ENCODE results near the gene NOB1.

Gene NOB1

DNA sequence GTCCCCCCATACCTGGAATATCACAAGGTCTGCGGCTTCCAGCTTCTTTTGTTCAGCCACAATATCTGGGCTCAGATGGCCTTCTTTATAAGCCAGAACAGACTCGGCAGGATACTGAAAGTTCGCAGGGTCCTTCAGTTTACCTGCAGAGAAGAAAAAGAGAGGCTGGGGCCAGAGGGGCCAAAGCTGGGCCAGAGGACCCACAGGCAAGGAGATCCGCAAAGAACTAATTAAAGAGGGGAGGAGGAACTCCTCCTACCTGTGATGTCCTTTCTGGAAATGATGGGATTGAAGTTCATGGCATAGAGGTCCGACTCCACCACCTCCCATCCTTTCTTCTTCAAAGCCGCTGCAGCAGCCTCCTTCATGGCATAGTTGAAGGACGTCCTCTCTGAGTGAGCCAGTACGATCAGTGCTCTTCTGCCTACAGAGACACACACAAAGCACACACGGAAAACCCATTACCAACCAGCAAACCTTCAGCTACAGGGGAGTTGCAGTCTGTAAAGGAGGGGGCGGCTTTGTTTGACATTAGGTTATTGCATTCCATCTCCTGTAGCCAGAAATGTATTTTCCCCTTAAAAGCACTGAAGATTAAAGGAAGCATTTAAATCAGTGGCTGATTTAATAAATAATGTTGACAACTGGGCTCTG, 36.5 kb downstream of the NOB1 start:
- no peak for DNase-seq

- no peak for DNase-seq
Observed at GRCh38 chr16:69717066-69717465, 37.7 kb downstream of the NOB1 start.

- DNase-seq: no peak
Observed at GRCh38 chr16:69712914-69713581, 41.7 kb downstream of the NOB1 start.

- DNase-seq: no peak
Observed at GRCh38 chr16:69712277-69712676, 42.4 kb downstream of the NOB1 start.

- no peak for DNase-seq
Observed at GRCh38 chr16:69711115-69711740, 43.5 kb downstream of the NOB1 start.

DNA sequence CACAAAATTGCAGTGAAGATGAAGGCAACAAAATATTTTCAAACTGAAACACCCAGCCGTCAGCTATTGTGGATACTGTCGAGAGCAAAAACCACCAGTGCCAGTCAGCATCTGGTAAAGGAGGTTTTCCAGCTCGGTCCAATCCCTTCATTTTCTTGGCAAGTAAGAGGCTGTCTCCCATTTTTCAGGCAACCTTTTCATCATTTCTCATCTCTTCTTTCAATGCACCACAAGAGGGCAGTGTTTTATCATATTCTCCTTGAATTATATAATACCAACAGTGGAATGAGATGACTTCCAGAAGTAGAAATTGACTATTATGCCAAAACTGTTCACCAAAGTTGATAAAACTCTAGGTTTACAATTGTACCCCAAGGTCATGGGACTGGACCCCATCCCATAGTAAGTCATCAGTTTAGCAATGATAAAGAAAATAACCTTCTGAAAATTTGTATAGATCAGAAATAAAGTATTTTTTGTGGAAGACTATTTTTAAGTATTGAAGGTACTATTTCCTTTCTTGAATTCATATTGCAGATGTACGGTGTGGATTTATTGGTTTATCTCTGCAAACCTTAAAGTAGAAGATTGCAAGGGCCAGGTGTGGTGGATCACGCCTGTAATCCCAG, 45.2 kb downstream of the NOB1 start:
- peak; percentile 9 for DNase-seq

DNA sequence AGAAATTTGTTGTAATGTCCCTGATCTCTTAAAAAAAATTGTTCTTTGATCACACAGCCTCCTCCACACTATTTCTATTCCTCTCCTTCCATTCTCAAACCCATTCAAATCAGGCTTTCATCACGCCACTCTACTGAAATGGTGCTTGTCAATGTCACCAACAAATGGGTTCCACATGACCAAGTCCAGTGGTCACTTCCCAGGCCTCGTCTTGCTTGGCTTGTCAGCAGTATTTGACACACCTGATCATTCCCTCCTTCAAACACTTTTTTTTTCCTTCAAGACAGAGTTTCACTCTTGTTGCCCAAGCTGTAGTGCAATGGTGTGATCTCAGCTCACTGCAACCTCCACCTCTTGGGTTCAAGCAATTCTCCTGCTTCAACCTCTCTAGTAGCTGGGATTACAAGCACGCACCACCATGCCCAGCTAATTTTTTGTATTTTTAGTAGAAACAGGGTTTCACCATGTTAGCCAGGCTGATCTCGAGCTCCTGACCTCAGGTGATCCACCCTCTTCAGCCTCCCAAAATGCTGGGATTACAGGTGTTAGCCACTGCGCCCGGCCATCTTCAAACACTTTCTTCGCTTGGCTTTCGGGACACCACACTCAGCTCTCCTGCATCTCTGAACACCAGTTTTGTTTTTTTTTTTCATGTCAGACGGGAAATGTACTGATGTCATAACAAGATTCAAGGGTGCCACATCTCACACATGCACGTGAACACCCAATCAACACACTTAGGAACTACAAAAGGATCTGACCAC, 46.6 kb downstream of the NOB1 start:
- no peak for DNase-seq

DNA sequence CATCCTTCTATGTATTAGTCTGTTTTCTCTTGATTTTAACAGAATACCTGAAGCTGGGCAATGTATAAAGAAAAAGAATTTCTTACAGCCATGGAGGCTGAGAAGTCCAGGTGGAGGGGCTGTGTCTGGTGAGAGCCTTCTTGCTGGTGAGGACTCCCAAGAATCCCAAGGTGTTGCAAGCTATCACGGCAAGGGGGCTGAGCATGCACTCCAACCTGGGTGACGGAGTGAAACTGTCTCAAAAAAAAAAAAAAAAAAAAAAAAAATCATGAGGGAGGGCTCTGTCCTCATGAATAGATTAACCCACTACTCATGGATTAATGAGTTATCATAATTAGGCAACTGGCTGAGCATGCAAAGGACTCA, 47.8 kb downstream of the NOB1 start:
- DNase-seq: no peak

DNA sequence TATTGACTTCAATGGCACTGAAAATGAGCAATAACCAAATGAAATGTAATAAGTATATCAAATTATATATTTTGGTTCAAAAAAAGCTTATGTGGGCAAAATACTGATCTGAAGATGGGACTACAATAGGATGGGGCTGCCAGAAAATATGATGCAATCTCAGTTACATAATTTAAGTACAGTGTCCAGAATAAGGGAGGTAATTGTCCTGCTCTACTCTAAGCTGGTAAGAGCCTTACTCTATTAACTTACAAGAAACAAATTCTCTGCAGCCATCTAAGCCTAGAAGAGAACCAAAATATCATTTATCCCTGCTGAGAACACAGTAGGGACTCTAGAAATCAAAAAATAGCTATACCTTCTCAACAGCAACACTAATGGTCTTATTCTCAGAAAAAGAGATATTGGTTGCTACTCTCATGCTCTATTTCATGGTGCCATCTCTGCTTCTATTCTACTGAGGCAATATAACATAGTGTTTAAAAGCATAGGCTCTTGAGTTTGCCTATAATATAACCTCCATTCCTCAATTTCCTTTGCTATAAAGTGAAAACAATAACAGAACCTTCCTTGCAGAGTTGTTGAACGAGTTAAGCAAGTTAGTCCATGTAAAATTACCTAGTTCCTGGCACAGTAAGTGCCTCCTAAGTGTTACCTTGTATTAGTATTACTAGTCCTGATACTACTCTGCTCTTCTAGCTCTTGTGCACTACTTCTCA, 48.3 kb downstream of the NOB1 start:
- no peak for DNase-seq

GRCh38 chr16:69703638-69704037, 51.1 kb downstream of the NOB1 start:
- no peak for DNase-seq

- DNase-seq: no peak
Observed at GRCh38 chr16:69701866-69702265, 52.9 kb downstream of the NOB1 start.

DNA sequence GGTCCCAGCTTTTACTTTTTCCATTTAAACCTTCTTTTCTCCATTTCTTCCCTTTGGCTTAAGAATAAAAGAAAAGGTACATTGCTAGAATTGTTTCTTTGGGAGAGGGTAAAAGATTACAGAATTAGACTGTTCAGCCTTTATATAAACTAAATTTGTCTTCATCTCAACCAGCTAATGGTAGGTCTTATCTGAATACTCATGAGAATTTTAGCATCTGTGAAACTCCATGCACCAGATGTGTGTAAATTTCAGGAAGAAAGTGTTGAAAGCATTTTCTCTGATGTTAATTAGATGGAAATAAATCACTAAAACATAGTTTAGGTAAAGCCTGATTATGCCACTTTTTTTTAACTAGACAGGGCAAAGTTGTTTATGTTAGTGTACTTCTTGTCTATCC, 53.3 kb downstream of the NOB1 start:
- no peak for DNase-seq

DNA sequence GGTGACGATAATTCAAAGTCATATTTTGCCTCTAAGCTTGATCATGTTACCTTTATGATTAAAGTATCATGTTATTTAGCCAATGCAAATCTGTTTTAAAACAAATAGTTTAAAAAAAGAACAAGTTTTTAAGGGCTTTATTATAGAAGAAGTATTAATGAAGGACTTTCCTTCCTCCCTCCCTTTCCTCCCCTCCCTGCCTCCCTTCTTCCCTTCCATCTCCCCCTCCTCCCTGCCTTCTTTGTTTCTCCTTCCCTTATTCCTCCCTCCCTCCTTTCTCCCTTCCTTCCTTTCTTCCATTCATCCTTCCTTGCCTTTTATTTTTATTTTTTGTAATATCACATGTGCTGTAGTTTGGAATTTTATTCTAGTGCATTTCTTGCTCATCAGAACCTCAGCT, 54.8 kb downstream of the NOB1 start:
- no peak for DNase-seq

GRCh38 chr16:69698404-69698803, 56.3 kb downstream of the NOB1 start:
- DNase-seq: no peak

GRCh38 chr16:69693916-69694315, 60.8 kb downstream of the NOB1 start:
- no peak for DNase-seq

GRCh38 chr16:69691980-69692911, 62.5 kb downstream of the NOB1 start:
- DNase-seq: no peak

Measured in NCI-H2029 treated with DMSO at 0.1 percent for 48 hours (cell line).